SW480 (cell line): Measurements from ENCODE around the gene KBTBD4.
A peak's percentile ranks its signal among the peaks of the same experiment; 100 is the strongest.
"Not testable (repeated sequence)": the region's sequence is repeated elsewhere in the genome, so short reads cannot be mapped to it uniquely, and the experiment has no call there.

Experiments used
- DNase-seq: peaks from one replicate; pipeline ENCODE4 v3.0.0-alpha.2; 2016; ENCODE audit warnings: low spot score

Gene KBTBD4

GRCh38 chr11:47560426-47560825 is 18.3 kb downstream of the KBTBD4 start:
- DNase-seq, result no peak

- no peak for DNase-seq
Observed at GRCh38 chr11:47558695-47559094, 20.1 kb downstream of the KBTBD4 start.

DNA sequence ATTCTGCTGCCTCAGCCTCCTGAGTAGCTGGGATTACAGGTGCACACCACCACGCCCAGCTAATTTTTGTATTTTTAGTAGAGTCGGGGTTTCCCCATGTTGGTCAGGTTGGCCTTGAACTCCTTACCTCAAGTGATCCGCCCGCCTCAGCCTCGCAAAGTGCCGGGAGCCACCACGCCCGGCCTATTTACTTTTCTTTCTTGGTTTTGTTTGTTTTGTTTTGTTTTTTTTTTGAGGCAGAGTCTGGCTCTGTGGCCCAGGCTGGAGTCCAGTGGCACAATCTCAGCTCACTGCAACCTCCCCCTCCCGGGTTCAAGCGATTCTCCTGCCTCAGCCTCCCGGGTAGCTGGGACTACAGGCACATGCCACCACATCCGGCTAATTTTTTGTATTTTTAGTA is 21.8 kb downstream of the KBTBD4 start:
- DNase-seq, result not testable (repeated sequence)

- no peak for DNase-seq
Observed at GRCh38 chr11:47553406-47553743, 25.4 kb downstream of the KBTBD4 start.

DNA sequence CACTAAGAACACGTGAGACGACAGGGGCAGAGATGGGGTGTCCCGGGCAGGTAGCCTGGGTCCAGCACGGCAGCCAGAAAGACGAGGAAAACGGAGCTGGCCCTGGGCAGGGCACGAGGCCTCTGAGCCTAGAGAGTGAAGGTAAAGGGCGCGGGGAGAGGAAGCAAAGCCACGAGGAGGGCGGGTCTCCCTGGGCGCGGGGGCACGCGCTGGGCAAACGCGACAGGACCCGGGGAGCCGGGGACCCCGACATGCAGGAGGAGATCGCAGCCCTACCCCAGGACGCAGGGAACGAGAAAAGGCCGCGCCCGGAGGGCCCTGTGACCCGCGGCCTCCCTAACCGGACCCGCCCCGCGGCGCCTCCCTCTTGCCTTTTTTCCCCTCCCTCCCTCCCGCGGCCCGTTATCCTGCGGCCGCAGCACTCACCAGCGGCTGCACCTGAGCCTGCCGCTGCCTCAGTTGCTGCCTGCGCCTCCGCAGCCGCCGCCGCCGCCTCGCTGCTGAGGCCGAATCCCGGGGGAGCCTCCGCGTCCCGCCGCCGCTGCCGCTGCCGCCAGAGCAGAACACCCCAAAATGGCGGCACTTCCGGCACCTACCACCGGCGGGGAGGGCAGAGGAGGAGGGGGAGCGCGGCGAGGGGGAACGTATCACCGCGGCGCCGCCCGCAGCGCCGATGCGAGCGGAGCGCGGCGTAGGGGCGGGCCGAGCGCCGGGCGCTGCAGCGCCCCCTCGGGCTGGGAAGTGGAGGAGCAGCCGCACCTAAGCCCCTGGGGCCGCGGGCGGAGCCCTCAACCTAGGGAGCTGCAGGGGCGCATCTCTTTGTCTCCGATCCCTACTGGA is 26.0 kb downstream of the KBTBD4 start, which contains the start of gene CELF1:
CELF1 (minus strand) TSS at position 567 of the 840 bp plus-strand sequence. CDS start 53,609 bp downstream, outside the sequence.
- peak; percentile 91 for DNase-seq

DNA sequence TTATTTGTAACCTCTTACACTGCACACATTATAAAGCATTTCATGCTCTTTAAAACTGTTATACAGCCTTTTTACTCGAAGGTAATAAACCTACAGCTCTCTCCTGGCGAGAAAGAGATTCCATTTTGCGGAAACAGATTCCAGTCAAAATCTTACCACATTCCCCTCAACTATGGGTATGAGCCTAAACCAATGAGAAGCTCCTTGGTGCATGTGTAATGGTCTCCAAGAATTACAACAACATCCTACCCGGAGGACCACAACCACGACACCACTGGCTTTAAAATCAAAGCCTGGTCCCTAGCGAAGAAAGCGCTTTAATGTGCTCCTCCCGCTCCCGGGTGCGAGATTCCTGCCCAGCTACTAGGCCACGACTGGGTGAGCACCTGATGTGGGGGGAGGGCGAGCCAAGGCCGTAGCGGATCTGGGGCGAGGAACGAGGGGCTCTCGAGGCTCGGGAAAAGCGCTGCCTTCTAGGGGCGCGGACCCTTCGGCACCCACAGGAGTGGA is 26.7 kb downstream of the KBTBD4 start:
- peak; percentile 30 for DNase-seq

DNA sequence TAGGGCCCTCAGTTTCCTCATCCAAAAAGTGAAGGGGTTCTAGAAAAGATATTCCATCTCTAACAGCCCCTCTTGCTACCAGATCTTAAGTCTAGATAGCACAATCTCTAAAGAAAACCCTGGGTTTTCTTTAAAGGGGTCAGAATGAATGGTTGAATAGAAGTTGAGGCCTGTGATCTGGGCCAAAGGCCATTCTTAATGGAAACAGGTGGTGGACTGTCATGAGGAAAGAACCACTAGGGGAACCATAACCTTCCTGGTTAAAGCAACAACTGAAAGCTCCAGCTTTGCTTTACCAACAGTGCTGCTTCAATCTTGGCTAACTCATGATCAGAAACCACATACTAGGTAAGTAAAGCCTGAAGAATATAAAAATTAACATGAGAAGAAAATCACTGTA is 27.7 kb downstream of the KBTBD4 start:
- peak; percentile 49 for DNase-seq

- no peak for DNase-seq
Observed at GRCh38 chr11:47550288-47551047, 28.3 kb downstream of the KBTBD4 start.

- DNase-seq, result not testable (repeated sequence)
Observed at GRCh38 chr11:47546274-47546673, 32.5 kb downstream of the KBTBD4 start.

GRCh38 chr11:47545298-47545697 is 33.5 kb downstream of the KBTBD4 start:
- no peak for DNase-seq

DNA sequence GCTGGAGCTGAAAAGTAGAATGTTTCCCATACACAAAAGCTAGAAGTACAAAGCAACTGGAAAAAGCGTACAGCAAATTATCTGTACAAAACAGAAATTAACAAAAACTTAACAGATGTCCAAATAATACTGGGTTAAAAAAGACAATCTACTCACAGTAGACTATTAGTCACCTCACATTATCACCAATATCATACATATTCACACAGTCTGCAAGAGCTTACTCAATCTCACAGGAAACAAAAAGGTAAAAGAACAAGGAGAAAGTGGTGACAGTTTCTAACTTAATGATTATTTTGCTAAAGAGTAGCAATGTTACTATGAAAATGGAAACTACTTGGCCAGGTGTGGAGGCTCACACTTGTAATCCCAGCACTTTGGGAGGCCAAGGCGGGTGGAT is 37.7 kb downstream of the KBTBD4 start:
- no peak for DNase-seq

- DNase-seq, result no peak
Observed at GRCh38 chr11:47539681-47540039, 39.1 kb downstream of the KBTBD4 start.

DNA sequence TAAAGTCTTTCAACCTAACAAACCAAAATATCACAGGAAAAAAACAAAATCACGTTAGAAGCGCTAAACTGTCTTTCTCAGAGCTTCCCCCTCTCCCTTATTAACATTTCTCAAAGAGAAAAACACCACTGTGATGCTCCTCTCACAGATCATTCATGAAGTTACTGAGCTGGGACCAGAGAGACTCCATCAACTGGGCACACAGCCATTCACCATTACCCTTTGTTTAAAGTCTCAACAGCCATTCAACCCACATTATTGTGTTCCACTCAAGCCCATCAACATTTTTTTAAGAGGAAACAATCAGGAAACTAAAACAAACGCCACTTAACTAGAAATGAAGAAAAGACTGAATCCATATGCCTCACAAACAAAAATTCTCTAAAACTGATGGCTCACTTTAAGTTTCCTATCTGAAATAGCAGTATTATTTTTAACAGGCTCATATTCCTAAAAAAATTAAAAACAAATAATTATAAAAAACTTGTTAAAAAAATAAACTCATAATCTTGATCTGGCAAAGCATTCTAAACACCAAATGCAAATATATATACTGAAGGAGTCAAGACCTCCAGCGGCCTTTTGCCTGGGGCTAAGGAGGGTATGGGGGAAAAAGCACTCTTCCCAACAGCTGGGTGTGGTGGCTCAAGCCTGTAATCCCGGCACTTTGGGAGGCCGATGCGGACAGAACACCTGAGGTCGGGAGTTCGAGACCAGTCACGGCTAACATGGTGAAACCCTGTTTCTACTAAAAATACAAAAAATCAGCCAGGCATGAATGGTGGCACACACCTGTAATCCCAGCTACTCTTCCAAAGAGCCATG is 39.8 kb downstream of the KBTBD4 start:
- no peak for DNase-seq

GRCh38 chr11:47536915-47537314 is 41.9 kb downstream of the KBTBD4 start:
- DNase-seq, result no peak

- no peak for DNase-seq
Observed at GRCh38 chr11:47534704-47535251, 44.0 kb downstream of the KBTBD4 start.

DNA sequence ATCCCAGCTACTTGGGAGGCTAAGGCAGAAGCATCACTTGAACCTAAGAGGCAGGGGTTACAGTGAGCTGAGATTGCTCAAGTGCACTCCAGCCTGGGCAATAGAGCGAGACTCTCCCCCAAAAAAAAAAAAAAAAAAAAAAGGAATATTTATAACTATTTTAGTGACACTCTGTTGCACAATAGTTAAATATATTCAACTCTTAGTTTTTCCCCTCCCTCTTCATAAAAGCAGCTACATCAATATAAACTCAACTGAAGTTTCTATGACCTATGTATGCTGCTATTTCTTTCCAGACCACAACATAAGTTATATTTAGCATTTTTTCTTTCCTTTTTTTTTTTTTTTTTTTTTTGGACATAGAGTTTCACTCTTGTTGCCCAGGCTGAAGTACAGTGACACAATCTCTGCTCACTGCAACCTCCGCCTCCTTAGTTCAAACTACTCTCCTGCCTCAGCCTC is 45.0 kb downstream of the KBTBD4 start:
- no peak for DNase-seq

- no peak for DNase-seq
Observed at GRCh38 chr11:47532597-47533213, 46.1 kb downstream of the KBTBD4 start.

DNA sequence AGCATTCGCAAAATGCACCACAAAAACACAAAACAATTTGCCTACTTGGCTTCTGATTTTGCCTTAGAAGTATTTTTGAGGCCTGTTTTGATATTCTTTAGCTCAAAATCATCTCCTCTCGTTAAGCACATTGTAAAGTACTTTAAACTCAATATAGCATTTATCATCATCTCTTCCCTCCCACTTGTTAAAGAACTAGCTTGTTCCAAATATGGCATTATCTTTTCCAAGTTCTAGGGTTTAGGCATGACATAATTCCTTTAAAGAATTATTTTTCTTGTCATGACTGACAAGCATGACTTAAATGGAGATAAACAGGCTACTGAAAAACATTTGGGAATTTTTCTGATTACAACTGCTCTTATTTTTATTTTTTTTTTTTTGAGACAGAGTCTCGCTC is 47.1 kb downstream of the KBTBD4 start:
- DNase-seq, result no peak

GRCh38 chr11:47530721-47531120 is 48.0 kb downstream of the KBTBD4 start:
- DNase-seq, result not testable (repeated sequence)

GRCh38 chr11:47529951-47530350 is 48.8 kb downstream of the KBTBD4 start:
- no peak for DNase-seq

- DNase-seq, result no peak
Observed at GRCh38 chr11:47527186-47527585, 51.6 kb downstream of the KBTBD4 start.
